ENCODE data around the gene DIS3L2. TPM values are rescaled to one million over a fixed set of nuclear protein-coding genes. Genes with fewer than 3 reads are reported as not detected.

The DIS3L2 gene
- total RNA-seq, 3 donors from 2014 or later (not counting 1 experiment from before 2014, with no cell fraction given), result 56.4 to 63.6 (median 59.4) TPM

GRCh38 chr2:232018181-232018580 lies 56.7 kb downstream of the DIS3L2 start:
- no peak for TF ChIP-seq CTCF (IDR thresholded peaks at IDR 0.05)
- Mint-ChIP-seq H3K9me3 (no peaks in the 10 kb centered on the region), H3K4me1 (peaks cover 0 to 9% of the 10 kb centered on the region in 2 donors), H3K27me3 (ENCODE audit: low read depth in 2 of 2) (no peaks in the 10 kb centered on the region), H3K4me3 (no peak overlapping the region), H3K27ac (no peak overlapping the region), H3K36me3 (no peaks in the 10 kb centered on the region)
- Histone ChIP-seq H3K36me3 (ENCODE audit: control insufficient read depth, insufficient read depth, low read length) (peaks cover 30% of the 10 kb centered on the region), H3K9me3 (ENCODE audit: control insufficient read depth, insufficient read depth, low read length) (no peaks in the 10 kb centered on the region), H3K4me3 (ENCODE audit: low read length) (no peak overlapping the region), H3K4me1 (ENCODE audit: control insufficient read depth, insufficient read depth, low read length) (no peaks in the 10 kb centered on the region), H3K27me3 (ENCODE audit: control insufficient read depth, insufficient read depth, low read length) (no peaks in the 10 kb centered on the region), H3K27ac (ENCODE audit: low read length) (no peak overlapping the region)
- DNase-seq, result no peak
- intact Hi-C loops (cut with micrococcal nuclease), result no loop called here
- 98% methylated on average over 4 of the region's 4 CpGs for WGBS (ENCODE audit: insufficient coverage)
- no peak for ATAC-seq

DNA sequence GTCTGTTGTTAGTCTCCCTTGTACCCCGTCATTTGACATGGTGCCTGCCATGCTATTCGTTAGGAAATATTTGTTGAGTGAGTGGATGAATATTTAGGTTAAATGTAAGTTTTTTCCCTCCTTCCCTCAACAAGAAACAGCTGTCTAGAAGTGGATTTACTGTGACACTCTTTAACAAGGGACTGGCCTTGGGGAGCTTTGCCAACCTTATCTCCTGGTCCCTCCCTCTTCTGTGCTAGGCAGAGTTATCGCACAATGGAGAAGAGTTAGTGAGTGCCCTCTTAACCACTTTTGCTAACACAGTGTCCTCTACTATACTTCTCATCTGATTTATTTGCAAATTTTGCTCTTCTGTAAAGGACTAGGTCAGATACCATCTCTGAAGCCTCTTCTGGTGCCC lies 61.2 kb downstream of the DIS3L2 start:
- TF ChIP-seq CTCF (IDR thresholded peaks at IDR 0.05), result no peak
- Mint-ChIP-seq H3K9me3 (no peaks in the 10 kb centered on the region), H3K27me3 (ENCODE audit: low read depth in 2 of 2) (no peaks in the 10 kb centered on the region), H3K27ac (no peak overlapping the region), H3K36me3 (no peaks in the 10 kb centered on the region), H3K4me3 (no peak overlapping the region), H3K4me1 (peaks cover under 1 to 10% of the 10 kb centered on the region in 2 donors)
- no peak for ATAC-seq
- Histone ChIP-seq H3K4me3 (ENCODE audit: low read length) (no peak overlapping the region), H3K36me3 (ENCODE audit: control insufficient read depth, insufficient read depth, low read length) (peaks cover 38% of the 10 kb centered on the region), H3K27ac (ENCODE audit: low read length) (no peak overlapping the region), H3K27me3 (ENCODE audit: control insufficient read depth, insufficient read depth, low read length) (no peaks in the 10 kb centered on the region), H3K9me3 (ENCODE audit: control insufficient read depth, insufficient read depth, low read length) (no peaks in the 10 kb centered on the region), H3K4me1 (ENCODE audit: control insufficient read depth, insufficient read depth, low read length) (no peaks in the 10 kb centered on the region)
- no peak for DNase-seq
- 100% methylated on average over 2 of the region's 3 CpGs for WGBS (ENCODE audit: insufficient coverage)
- intact Hi-C loops (cut with micrococcal nuclease), result no loop called here

GRCh38 chr2:232023426-232023825 lies 61.9 kb downstream of the DIS3L2 start:
- Histone ChIP-seq H3K9me3 (ENCODE audit: control insufficient read depth, insufficient read depth, low read length) (no peaks in the 10 kb centered on the region), H3K4me1 (ENCODE audit: control insufficient read depth, insufficient read depth, low read length) (no peaks in the 10 kb centered on the region), H3K36me3 (ENCODE audit: control insufficient read depth, insufficient read depth, low read length) (peaks cover 34% of the 10 kb centered on the region), H3K4me3 (ENCODE audit: low read length) (no peak overlapping the region), H3K27ac (ENCODE audit: low read length) (no peak overlapping the region), H3K27me3 (ENCODE audit: control insufficient read depth, insufficient read depth, low read length) (no peaks in the 10 kb centered on the region)
- H3K36me3 Mint-ChIP-seq, result no peaks in the 10 kb centered on the region
- H3K4me1 Mint-ChIP-seq, result peaks cover 7 to 17% of the 10 kb centered on the region in 2 donors
- no peaks in the 10 kb centered on the region for H3K9me3 Mint-ChIP-seq
- no peak overlapping the region for H3K4me3 Mint-ChIP-seq
- DNase-seq (no peak), ATAC-seq (no peak)
- intact Hi-C loops (cut with micrococcal nuclease), result no loop called here
- no peaks in the 10 kb centered on the region for H3K27me3 Mint-ChIP-seq (ENCODE audit: low read depth in 2 of 2)
- no peak for TF ChIP-seq CTCF (IDR thresholded peaks at IDR 0.05)
- H3K27ac Mint-ChIP-seq, result no peak overlapping the region

GRCh38 chr2:232024457-232024856 lies 62.9 kb downstream of the DIS3L2 start:
- Mint-ChIP-seq H3K9me3 (no peaks in the 10 kb centered on the region), H3K4me1 (peaks cover 18 to 26% of the 10 kb centered on the region in 2 donors), H3K36me3 (no peaks in the 10 kb centered on the region), H3K27ac (no peak overlapping the region), H3K27me3 (ENCODE audit: low read depth in 2 of 2) (no peaks in the 10 kb centered on the region), H3K4me3 (no peak overlapping the region)
- ATAC-seq (no peak), DNase-seq (no peak)
- Histone ChIP-seq H3K9me3 (ENCODE audit: control insufficient read depth, insufficient read depth, low read length) (no peaks in the 10 kb centered on the region), H3K4me1 (ENCODE audit: control insufficient read depth, insufficient read depth, low read length) (no peaks in the 10 kb centered on the region), H3K27ac (ENCODE audit: low read length) (no peak overlapping the region), H3K36me3 (ENCODE audit: control insufficient read depth, insufficient read depth, low read length) (peaks cover 32% of the 10 kb centered on the region), H3K27me3 (ENCODE audit: control insufficient read depth, insufficient read depth, low read length) (no peaks in the 10 kb centered on the region), H3K4me3 (ENCODE audit: low read length) (no peak overlapping the region)
- over 99% methylated on average over 6 of the region's 7 CpGs for WGBS (ENCODE audit: insufficient coverage)
- intact Hi-C loops (cut with micrococcal nuclease), result no loop called here
- no peak for TF ChIP-seq CTCF (IDR thresholded peaks at IDR 0.05)
